LNCaP clone FGC (cell line): ENCODE results near the gene USP50.

Experiments
- DNase-seq: peaks from one replicate; pipeline ENCODE4 v3.0.0-alpha.2; 2011; ENCODE audit warnings: low read depth
- H3K4me3 ChIP-seq: 2 replicates; pipeline ENCODE4 v1.5.1; 2011; ENCODE audit warnings: mild to moderate bottlenecking, low read depth, low read length, control low read depth
- TF ChIP-seq, protein P1 (sequence below): IDR thresholded peaks from 2 replicates; pipeline ENCODE4 v1.5.1; 2012; ENCODE audit warnings: mild to moderate bottlenecking; ENCODE audit not compliant: control insufficient read depth, insufficient read depth; ENCODE audit errors: extremely low read depth

Gene USP50

GRCh38 chr15:50563756-50564155 is 17.3 kb upstream of the USP50 start:
- H3K4me3 ChIP-seq = no peak overlapping the region
- no peak for DNase-seq
- TF ChIP-seq, protein P1, sequence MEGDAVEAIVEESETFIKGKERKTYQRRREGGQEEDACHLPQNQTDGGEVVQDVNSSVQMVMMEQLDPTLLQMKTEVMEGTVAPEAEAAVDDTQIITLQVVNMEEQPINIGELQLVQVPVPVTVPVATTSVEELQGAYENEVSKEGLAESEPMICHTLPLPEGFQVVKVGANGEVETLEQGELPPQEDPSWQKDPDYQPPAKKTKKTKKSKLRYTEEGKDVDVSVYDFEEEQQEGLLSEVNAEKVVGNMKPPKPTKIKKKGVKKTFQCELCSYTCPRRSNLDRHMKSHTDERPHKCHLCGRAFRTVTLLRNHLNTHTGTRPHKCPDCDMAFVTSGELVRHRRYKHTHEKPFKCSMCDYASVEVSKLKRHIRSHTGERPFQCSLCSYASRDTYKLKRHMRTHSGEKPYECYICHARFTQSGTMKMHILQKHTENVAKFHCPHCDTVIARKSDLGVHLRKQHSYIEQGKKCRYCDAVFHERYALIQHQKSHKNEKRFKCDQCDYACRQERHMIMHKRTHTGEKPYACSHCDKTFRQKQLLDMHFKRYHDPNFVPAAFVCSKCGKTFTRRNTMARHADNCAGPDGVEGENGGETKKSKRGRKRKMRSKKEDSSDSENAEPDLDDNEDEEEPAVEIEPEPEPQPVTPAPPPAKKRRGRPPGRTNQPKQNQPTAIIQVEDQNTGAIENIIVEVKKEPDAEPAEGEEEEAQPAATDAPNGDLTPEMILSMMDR = no peak

DNA sequence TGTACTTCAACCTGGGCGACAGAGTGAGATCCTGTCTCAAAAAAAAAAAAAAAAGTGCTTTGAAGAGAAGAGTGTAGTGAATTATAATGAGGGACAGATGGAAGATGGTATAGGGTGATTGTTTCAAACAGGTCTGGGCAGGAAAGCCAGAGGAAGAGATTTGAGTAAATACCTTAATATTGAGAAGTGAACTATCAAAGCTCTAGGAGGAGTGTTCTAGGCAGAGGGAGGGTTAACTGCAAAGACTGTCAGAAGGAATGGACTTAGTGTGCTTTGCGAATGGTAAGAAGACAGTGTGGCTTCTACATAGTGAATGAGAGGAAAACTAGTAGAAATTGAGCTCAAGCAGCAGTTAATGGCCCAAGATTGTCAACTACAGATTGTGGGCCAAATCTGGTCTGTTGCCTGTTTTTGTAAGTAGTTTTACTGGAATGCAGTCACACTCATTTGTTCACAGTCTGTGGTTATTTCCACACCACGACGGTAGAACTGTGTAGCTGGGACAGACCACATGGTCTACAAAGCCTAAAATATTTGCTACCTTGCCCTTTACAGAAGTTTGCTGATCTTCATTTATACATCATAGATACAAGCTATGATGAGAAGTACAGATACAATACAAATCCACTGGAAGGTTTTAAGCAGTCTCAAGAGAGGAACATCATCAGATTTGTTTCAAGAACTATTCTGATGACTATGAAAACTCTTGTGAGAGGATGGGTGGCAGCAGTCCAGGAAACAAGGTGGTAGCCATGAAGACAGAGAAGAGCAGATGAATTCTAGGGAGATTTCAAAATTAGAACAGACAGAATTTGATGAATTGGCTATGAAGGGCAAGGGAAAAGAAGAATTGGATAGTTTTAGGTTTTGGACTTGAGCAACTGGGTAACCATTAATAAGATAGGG is 16.5 kb upstream of the USP50 start:
- H3K4me3 ChIP-seq = no peak overlapping the region
- TF ChIP-seq, protein P1 = no peak
- DNase-seq = no peak

- no peak overlapping the region for H3K4me3 ChIP-seq
- TF ChIP-seq, protein P1 = no peak
- DNase-seq = no peak
Measured at GRCh38 chr15:50558012-50558411, 11.5 kb upstream of the USP50 start.

GRCh38 chr15:50556642-50557371 is 10.3 kb upstream of the USP50 start:
- DNase-seq = no peak
- TF ChIP-seq, protein P1 = no peak

DNA sequence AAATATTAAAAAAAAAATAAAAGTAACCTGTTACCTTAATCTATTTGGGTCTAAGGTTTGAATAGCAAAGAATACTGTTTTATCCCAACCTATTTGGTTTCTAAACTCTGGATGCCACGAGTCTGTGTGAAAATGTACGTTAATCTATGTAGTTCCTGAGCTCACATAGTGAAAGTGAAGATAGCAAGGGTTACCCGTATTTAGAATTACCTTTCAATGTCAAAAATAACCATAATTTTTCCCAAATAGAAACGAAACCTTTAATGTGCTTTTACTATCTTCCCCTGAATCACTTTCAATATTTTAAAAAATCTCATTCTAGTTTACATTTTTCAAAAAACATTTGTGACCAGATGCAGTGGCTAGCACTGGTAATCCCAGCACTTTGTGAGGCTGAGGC is 5.8 kb upstream of the USP50 start:
- no peak overlapping the region for H3K4me3 ChIP-seq
- TF ChIP-seq, protein P1 = no peak

More at GRCh38 chr15:50556642-50557371, 10.3 kb upstream of the USP50 start:
- no peak overlapping the region for H3K4me3 ChIP-seq

GRCh38 chr15:50549326-50549725 is 2.9 kb upstream of the USP50 start:
- TF ChIP-seq, protein P1 = no peak
- no peak overlapping the region for H3K4me3 ChIP-seq
- DNase-seq = no peak

More for the DNA sequence above, 5.8 kb upstream of the USP50 start:
- DNase-seq = no peak
